SU-DHL-6 (cell line): Measurements from ENCODE around the gene ALDH1L2.

Source experiments
- H2AFZ ChIP-seq: fragments of 200-600 bp; sonication (generic); 2 replicates; pipeline ENCODE4 v1.6.1; 2014; ENCODE audit warnings: low read depth, mild to moderate bottlenecking, moderate library complexity, mixed read lengths, antibody characterized with exemption, low read length; ENCODE audit not compliant: severe bottlenecking
- H3F3A ChIP-seq: fragments of 200-600 bp; shearing (Covaris generic); 2 replicates; pipeline ENCODE4 v1.6.0; 2016; ENCODE audit warnings: antibody characterized with exemption, mild to moderate bottlenecking; ENCODE audit not compliant: insufficient read depth
- H3K27ac ChIP-seq: fragments of 200-600 bp; sonication (generic); 2 replicates; pipeline ENCODE4 v1.5.1; 2016; ENCODE audit warnings: low read depth, mild to moderate bottlenecking, low read length, moderate library complexity, mixed read lengths
- H3K27me3 ChIP-seq: fragments of 200-600 bp; sonication (generic), shearing (Covaris generic); 2 replicates; pipeline ENCODE4 v1.6.0; 2014; ENCODE audit warnings: mild to moderate bottlenecking, low read length
- H3K36me3 ChIP-seq: fragments of 200-600 bp; sonication (generic); 2 replicates; pipeline ENCODE4 v1.6.1; 2014; ENCODE audit warnings: mild to moderate bottlenecking, low read length, mixed read lengths
- H3K4me2 ChIP-seq: fragments of 300-600, 200-600 bp; shearing (Covaris generic), sonication (generic); 2 replicates; pipeline ENCODE4 v1.6.0; 2014; ENCODE audit warnings: low read length, low read depth, mild to moderate bottlenecking; ENCODE audit not compliant: poor library complexity, severe bottlenecking
- H3K4me3 ChIP-seq: fragments of 200-600 bp; sonication (generic); 2 replicates; pipeline ENCODE4 v1.5.1; 2014; ENCODE audit warnings: antibody characterized with exemption, low read length, mild to moderate bottlenecking, mixed read lengths; ENCODE audit not compliant: insufficient read depth, poor library complexity, severe bottlenecking
- H3K79me2 ChIP-seq: fragments of 200-600 bp; sonication (generic); 2 replicates; pipeline ENCODE4 v1.6.1; 2014; ENCODE audit warnings: mild to moderate bottlenecking, low read length, moderate library complexity; ENCODE audit not compliant: insufficient read depth
- H3K9ac ChIP-seq: fragments of 200-600 bp; sonication (generic); 2 replicates; pipeline ENCODE4 v1.7.0; 2014; ENCODE audit warnings: mild to moderate bottlenecking, low read length
- H3K9me2 ChIP-seq: fragments of 200-600 bp; sonication (generic); replicated peaks from 2 replicates; pipeline ENCODE4 v1.6.1; 2014; ENCODE audit warnings: low read length; ENCODE audit not compliant: insufficient read depth
- H3K9me3 ChIP-seq: fragments of 200-600 bp; sonication (generic); 2 replicates; pipeline ENCODE4 v1.6.1; 2014; ENCODE audit warnings: low read length, mixed read lengths; ENCODE audit not compliant: insufficient read depth
- H4K20me1 ChIP-seq: fragments of 200-600 bp; sonication (generic); 2 replicates; pipeline ENCODE4 v1.6.1; 2014; ENCODE audit warnings: low read depth, mild to moderate bottlenecking, antibody characterized with exemption, low read length, moderate library complexity, mixed read lengths
- CTCF ChIP-seq: fragments of 200-600 bp; sonication (generic); IDR thresholded peaks from one replicate; pipeline ENCODE4 v1.5.1; 2017; ENCODE audit warnings: antibody characterized with exemption, mild to moderate bottlenecking, low read length, moderate library complexity; ENCODE audit not compliant: insufficient read depth, poor library complexity, severe bottlenecking
- EZH2phosphoT487 ChIP-seq: fragments of 200-600 bp; sonication (generic), shearing (Covaris generic); conservative IDR thresholded peaks from 2 replicates; pipeline ENCODE4 v1.6.1; 2018; ENCODE audit warnings: mild to moderate bottlenecking, antibody characterized with exemption, low read length, moderate library complexity, mixed read lengths

The ALDH1L2 gene

GRCh38 chr12:105067511-105068031 lies 16.7 kb downstream of the ALDH1L2 start:
- Histone ChIP-seq H3K4me3 (no peak overlapping the region), H2AFZ (no peak overlapping the region), H3K9me2 (no peaks in the 10 kb centered on the region), H3K4me2 (no peak overlapping the region), H3K27ac (no peak overlapping the region), H3K36me3 (no peaks in the 10 kb centered on the region), H3F3A (no peaks in the 10 kb centered on the region), H3K79me2 (no peaks in the 10 kb centered on the region), H3K9ac (no peak overlapping the region), H4K20me1 (no peaks in the 10 kb centered on the region), H3K9me3 (no peaks in the 10 kb centered on the region), H3K27me3 (no peaks in the 10 kb centered on the region)
- TF ChIP-seq EZH2phosphoT487 (no peak), CTCF (no peak)

DNA sequence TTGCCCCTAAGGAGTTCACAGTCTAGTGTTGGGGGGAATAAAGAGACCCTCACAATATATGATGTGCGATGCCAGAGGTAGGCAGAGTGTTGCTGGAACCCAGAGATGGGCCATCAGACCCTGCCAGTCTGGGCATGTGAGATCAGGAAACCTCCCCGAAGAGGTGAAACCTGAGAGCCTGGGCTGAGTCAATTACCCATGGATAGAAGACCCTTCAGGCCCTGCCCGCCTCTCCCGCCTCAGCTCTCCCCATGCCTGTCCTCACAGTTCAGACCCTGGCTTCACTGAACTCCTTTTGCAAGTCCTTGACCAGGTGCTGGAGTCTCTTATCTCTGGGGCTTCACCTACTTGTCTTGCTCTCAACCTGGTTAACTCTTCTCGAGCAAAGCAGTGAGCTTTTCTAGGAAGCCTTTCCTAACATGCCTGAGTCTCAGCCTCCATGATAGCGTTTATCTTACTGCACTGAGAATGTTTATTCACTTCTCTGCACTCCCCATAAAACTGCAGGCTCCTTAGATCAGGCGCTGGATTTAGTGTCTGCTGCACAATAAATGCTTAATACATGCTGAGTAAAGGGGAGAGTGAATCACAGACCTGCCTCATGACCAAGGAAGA lies 19.6 kb downstream of the ALDH1L2 start:
- Histone ChIP-seq H2AFZ (no peak overlapping the region), H3K36me3 (no peaks in the 10 kb centered on the region), H3K4me2 (no peak overlapping the region), H4K20me1 (no peaks in the 10 kb centered on the region), H3K27ac (no peak overlapping the region), H3F3A (no peaks in the 10 kb centered on the region), H3K4me3 (no peak overlapping the region), H3K9me3 (no peaks in the 10 kb centered on the region), H3K27me3 (no peaks in the 10 kb centered on the region), H3K9me2 (no peaks in the 10 kb centered on the region), H3K79me2 (no peaks in the 10 kb centered on the region), H3K9ac (no peak overlapping the region)
- no peak for TF ChIP-seq EZH2phosphoT487
- TF ChIP-seq CTCF = no peak

DNA sequence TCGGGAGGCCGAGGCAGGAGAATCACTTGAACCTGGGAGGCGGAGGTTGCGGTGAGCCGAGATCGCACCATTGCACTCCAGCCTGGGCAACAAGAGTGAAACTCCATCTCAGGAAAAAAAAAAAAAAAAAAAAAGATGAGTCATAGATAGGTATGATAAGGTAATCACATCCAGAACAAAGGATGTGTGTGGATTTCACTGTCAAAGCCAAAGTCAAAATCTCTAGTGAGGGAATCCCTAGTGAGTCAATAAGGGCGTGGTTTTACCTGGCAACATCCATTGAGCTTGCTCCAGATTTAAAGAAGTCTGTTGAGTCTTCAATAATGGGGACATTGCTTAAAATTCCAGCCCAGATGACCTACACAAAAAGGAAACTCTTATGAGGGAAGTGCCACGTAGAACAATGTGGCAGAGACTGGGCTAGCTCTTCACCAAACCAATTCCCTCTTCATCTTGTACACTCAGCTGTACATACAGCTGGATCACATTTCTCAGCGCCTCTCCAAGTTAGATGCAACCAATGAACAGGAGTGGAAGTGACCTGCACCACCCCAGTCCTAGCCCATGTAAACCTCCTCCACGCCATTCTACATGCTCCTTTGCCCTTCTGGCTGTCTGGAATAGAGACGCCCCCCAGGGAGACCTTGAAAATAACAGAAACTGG lies 23.4 kb downstream of the ALDH1L2 start:
- Histone ChIP-seq H3K27ac (no peak overlapping the region), H3K4me2 (no peak overlapping the region), H3K9me3 (peaks cover 4% of the 10 kb centered on the region; the same call in 1 of the 2 replicates), H3K27me3 (no peaks in the 10 kb centered on the region), H4K20me1 (no peaks in the 10 kb centered on the region), H3F3A (no peaks in the 10 kb centered on the region), H3K9me2 (no peaks in the 10 kb centered on the region), H3K36me3 (no peaks in the 10 kb centered on the region), H3K79me2 (no peaks in the 10 kb centered on the region), H3K9ac (no peak overlapping the region), H3K4me3 (no peak overlapping the region), H2AFZ (no peak overlapping the region)
- TF ChIP-seq CTCF (no peak), EZH2phosphoT487 (no peak)
